Coronary artery (tissue), 2 donors: ENCODE data around the gene ERVK3-1.

ENCODE experiments used
- DNase-seq: peaks from one replicate; pipeline ENCODE4 v3.0.0-alpha.2; 2017; ENCODE audit warnings: low spot score
- H3K27ac ChIP-seq, 2 donors: fragments of 200-600 bp; sonication (generic); one replicate each; pipeline ENCODE4 v1.5.1; 2016 to 2019
- H3K4me3 ChIP-seq: fragments of 200-600 bp; sonication (generic); 2 replicates; pipeline ENCODE4 v1.5.1; 2016; ENCODE audit warnings: mild to moderate bottlenecking, moderate library complexity
- TF ChIP-seq, protein P1 (sequence below): fragments of 200-600 bp; sonication (generic); IDR thresholded peaks from one replicate; pipeline ENCODE4 v1.5.1; 2019; ENCODE audit warnings: antibody characterized with exemption

The ERVK3-1 gene

DNA sequence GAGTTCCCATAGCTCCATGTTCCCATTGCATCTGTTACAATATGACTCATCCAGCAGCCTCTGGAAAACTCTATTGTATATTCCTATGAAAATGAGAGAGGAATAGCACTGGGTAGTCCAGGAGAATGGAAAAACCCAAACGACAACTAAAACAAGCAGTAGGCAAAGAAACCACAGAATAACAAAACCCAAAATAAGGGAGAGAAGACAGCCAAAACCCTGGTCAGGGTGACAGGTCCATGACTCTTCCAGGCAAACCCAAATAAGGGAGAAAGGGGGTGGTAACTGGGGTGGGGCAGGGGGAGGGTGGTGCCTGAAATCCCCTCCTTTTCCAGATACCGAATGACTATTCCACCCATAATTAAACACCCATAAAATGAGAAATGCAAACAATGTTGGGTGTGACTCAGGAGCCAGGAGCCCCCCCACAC lies 30.4 kb upstream of the ERVK3-1 start:
- no peak for DNase-seq
- H3K4me3 ChIP-seq = no peak overlapping the region
- TF ChIP-seq, protein P1, sequence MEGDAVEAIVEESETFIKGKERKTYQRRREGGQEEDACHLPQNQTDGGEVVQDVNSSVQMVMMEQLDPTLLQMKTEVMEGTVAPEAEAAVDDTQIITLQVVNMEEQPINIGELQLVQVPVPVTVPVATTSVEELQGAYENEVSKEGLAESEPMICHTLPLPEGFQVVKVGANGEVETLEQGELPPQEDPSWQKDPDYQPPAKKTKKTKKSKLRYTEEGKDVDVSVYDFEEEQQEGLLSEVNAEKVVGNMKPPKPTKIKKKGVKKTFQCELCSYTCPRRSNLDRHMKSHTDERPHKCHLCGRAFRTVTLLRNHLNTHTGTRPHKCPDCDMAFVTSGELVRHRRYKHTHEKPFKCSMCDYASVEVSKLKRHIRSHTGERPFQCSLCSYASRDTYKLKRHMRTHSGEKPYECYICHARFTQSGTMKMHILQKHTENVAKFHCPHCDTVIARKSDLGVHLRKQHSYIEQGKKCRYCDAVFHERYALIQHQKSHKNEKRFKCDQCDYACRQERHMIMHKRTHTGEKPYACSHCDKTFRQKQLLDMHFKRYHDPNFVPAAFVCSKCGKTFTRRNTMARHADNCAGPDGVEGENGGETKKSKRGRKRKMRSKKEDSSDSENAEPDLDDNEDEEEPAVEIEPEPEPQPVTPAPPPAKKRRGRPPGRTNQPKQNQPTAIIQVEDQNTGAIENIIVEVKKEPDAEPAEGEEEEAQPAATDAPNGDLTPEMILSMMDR = no peak
- H3K27ac ChIP-seq = no peak overlapping the region

DNA sequence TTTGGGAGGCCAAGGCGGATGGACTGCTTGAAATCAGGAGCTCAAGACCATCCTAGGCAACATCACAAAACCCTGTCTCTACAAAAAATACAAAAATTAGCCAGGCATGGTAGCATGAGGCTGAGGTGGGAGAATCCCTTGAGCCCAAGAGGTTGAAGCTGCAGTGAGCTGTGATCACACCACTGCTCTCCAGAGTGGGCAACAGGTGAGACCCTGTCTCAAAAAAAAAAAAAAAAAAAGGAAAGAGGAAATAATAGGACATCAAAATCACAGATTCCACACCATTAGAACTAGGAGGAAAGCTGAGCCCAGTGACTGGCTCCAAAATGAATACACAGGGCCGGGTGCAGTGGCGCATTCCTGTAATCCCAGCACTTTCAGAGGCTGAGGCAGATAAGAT lies 29.6 kb upstream of the ERVK3-1 start:
- TF ChIP-seq, protein P1 = no peak
- no peak for DNase-seq
- no peak overlapping the region for H3K4me3 ChIP-seq
- H3K27ac ChIP-seq = no peak overlapping the region

DNA sequence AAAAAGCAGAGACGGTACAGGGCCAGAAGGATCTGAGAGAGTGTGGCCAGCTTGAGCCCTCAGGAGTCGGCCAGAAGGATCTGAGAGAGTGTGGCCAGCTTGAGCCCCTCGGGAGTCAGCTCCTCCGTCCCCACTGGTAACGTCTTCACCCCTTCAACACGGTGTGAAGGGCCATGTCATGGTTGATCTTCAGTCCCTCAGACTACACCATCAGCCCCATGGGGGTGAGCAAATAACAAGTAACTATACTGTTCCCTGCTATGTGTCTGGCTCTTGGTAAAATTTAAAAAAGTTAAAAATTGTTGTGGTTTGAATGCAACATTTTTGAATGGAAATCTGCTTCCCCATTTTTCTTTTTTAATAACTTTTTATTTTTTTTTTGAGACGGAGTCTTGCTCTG lies 28.0 kb upstream of the ERVK3-1 start:
- no peak for DNase-seq
- TF ChIP-seq, protein P1 = no peak
- Histone ChIP-seq H3K27ac (no peak overlapping the region), H3K4me3 (no peak overlapping the region)

DNA sequence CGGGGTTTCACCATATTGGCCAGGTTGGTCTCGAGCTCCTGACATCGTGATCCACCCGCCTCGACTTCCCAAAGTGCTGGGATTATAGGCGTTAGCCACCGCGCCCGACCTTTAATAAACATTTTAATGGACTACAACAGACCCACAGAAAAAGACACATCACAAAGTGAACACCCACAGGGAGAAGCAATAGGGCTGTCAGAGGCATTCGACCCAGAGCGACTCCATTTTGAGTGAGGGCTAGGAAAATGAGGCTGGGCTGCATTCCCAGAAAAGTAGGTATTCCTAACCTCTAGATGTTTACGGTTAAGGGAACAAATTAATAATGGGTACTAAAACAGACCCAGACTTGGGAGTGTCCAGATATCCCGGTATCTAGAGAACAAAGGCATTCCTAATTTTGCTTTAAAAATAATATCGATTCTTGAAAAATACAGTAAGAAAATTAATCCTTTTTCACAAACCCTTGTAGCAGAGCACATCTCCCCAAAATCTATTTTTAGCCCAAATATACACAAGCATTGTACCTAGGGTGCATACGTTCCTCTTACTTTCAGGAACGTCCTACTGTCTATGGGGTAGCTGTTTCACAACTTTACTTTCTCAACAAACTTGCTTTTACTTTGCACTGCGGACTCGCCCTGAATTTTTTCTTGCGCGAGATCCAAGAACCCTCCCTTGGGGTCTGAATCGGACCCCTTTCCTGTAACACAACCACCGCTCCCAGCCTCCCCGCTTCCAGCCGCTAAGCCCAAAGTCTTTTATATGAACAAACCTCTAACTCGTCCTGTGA lies 27.2 kb upstream of the ERVK3-1 start:
- TF ChIP-seq, protein P1 = no peak
- no peak for DNase-seq
- Histone ChIP-seq H3K27ac (peak overlapping the region; percentile 53 to 91), H3K4me3 (peak overlapping the region; percentile 86)

DNA sequence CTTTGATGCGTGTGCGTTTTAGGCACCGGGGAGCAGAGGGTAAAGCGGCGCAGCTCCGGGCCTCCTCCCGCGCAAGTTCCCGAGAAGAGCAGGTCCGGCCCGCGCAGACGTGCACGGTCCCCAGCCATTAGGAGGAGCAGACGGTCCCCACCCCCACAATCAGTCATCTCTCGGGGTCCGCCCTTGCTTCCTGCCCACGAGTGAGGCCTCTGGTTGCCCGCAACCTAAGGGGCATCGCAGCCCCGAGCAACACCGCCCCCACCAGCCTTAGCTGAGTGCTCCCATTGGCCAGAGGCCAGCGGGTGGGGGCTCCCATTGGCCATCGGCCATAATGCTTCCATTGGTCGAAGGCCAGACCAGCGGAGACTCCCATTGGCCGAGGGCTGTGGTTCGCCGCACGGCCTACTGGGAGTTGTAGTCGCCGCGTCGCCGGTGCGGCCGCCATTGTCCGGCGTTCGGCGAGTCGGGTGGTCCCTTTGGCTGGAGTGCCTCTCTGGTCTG lies 26.6 kb upstream of the ERVK3-1 start, which contains the start of gene ZNF8:
TSS of gene ZNF8 (plus strand) at position 415 of the 501 bp plus-strand sequence. CDS start 127 bp downstream, outside the sequence.
- peak within 1 kb of the TSS; percentile 53 to 91 for H3K27ac ChIP-seq
- H3K4me3 ChIP-seq = peak within 1 kb of the TSS; percentile 86
- TF ChIP-seq, protein P1 = no peak
- peak; percentile 98 for DNase-seq

DNA sequence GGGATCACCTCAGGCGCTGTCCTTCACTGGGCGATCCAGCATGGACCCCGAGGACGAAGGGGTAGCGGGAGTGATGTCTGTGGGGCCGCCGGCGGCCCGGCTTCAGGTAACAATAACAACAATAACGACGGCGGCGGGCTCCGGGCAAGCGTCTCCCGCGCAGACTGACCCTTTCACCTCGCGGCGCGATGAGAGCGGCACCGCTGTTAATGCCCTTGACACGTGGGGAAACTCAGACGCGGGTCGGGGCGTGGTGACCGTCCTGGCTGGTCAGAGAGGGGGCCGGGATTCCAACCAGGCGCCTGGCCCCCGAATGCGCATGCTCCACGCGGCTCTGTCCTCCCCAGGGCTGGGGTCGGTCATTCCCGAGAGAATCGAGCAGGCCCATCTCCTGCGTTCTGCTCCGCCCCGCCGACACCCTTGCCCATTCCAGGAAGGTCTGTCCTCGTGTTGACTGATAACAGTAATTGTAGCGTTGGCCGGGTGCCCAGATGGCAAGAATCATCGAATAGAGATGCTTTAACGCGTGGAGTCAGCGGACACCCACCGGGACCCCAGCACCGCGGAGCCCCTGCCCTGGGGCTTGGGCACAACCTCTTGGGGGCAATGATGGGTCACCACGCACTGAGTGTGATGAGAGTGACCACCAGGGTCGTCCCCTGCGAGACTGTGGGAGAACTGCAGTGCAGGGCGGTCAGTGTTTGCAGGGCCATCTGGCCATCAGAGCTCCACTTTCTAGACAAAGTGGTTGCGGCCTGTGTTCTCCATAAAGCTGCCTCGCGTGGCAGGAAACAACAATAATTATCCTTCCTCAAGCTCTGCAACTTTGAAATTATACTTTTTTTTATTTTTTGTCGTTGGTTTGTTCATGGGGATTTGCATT lies 25.9 kb upstream of the ERVK3-1 start:
- TF ChIP-seq, protein P1 = no peak
- peak; percentile 83 for DNase-seq
- peak overlapping the region; percentile 86 for H3K4me3 ChIP-seq
- H3K27ac ChIP-seq = peak overlapping the region; percentile 53 to 91
